IgD-negative memory B cell (primary cell): Measurements from ENCODE around the gene TMEM237. TPM values are rescaled to one million over a fixed set of nuclear protein-coding genes. Genes with fewer than 3 reads are reported as not detected.
"Not testable (repeated sequence)": the region's sequence is repeated elsewhere in the genome, so short reads cannot be mapped to it uniquely, and the experiment has no call there.

Experiments
- H3K27ac Mint-ChIP-seq, 3 donors: one replicate each; pipeline ENCODE4 v1.8.0; 2020 to 2022; ENCODE audit warnings: mild to moderate bottlenecking in 3 of 3, mixed read lengths in 3 of 3, moderate library complexity in 1 of 3
- H3K27me3 Mint-ChIP-seq: one replicate; pipeline ENCODE4 v1.8.0; 2021; ENCODE audit warnings: mixed read lengths
- H3K36me3 Mint-ChIP-seq: one replicate; pipeline ENCODE4 v1.8.0; 2020; ENCODE audit warnings: mild to moderate bottlenecking, mixed read lengths
- H3K4me1 Mint-ChIP-seq, 3 donors: one replicate each; pipeline ENCODE4 v1.8.0; 2020 to 2022; ENCODE audit warnings: mixed read lengths in 3 of 3, mild to moderate bottlenecking in 1 of 3
- H3K4me3 Mint-ChIP-seq, 4 donors: one replicate each; pipeline ENCODE4 v1.8.0; 2020 to 2022; ENCODE audit warnings: mild to moderate bottlenecking in 4 of 4, mixed read lengths in 4 of 4, moderate library complexity in 3 of 4
- H3K9me3 Mint-ChIP-seq, 3 donors: one replicate each; pipeline ENCODE4 v1.8.0; 2020 to 2021; ENCODE audit warnings: mixed read lengths in 3 of 3, mild to moderate bottlenecking in 1 of 3
- polyA plus RNA-seq: library from polyadenylated mRNA; unstranded; fragments of 300-500 nt; fragmentation: Illumina TruSeq; gene quantifications from one replicate; pipeline ENCODE4 v1.2.3, GENCODE V29; 2021

The TMEM237 gene
- polyA plus RNA-seq: 2.2 TPM

GRCh38 chr2:201643216-201643890 lies at the start of gene TMEM237:
Gene TMEM237 (minus strand): TSS chr2:201643503. CDS start chr2:201643400, 103 bp downstream.
- H3K4me1 Mint-ChIP-seq: peaks cover 3 to 12% (median 6%) of the 10 kb centered on the region in 3 donors
- no peaks in the 10 kb centered on the region for H3K9me3 Mint-ChIP-seq
- H3K4me3 Mint-ChIP-seq: peak within 1 kb of the TSS; percentile 82 to 99 (median 94)
- H3K36me3 Mint-ChIP-seq: no peaks in the 10 kb centered on the region
- H3K27ac Mint-ChIP-seq: peak within 1 kb of the TSS; percentile 56 to 97 (median 97)
- H3K27me3 Mint-ChIP-seq: peaks cover 5% of the 10 kb centered on the region

- H3K4me1 Mint-ChIP-seq: peaks cover 0 to 2% (median 0%) of the 10 kb centered on the region in 3 donors
- no peak overlapping the region for H3K27ac Mint-ChIP-seq
- H3K9me3 Mint-ChIP-seq: no peaks in the 10 kb centered on the region
- H3K36me3 Mint-ChIP-seq: no peaks in the 10 kb centered on the region
- H3K4me3 Mint-ChIP-seq: no peak overlapping the region
- peaks cover 14% of the 10 kb centered on the region for H3K27me3 Mint-ChIP-seq
Observed at GRCh38 chr2:201685156-201685555, 41.9 kb upstream of the TMEM237 start.

- Mint-ChIP-seq H3K4me3 (no peak overlapping the region), H3K4me1 (no peaks in the 10 kb centered on the region), H3K36me3 (no peaks in the 10 kb centered on the region), H3K27ac (no peak overlapping the region), H3K9me3 (no peaks in the 10 kb centered on the region), H3K27me3 (peaks cover 7% of the 10 kb centered on the region)
Observed at GRCh38 chr2:201680743-201681142, 37.4 kb upstream of the TMEM237 start.

DNA sequence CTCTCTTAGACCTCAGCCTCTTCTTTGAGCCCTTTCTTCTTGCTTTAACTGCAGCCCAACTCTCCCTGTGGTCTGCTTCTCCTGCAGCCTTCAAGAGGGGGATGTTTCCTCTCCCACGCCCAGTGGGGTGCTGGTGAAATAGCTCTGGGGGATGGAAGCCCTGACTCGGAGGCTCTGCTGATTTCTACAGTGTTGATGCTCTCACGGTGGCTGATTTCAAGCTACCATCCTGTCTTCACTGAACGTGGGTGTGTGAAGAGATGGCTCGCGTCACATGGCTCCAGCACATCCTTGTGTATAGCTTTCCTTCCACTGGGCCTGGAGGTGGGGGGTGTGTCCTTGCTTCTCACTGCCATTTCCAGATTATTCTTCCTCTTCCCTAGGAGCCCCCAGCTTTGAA lies 35.1 kb upstream of the TMEM237 start:
- Mint-ChIP-seq H3K36me3 (no peaks in the 10 kb centered on the region), H3K4me1 (no peaks in the 10 kb centered on the region), H3K4me3 (no peak overlapping the region), H3K9me3 (no peaks in the 10 kb centered on the region), H3K27ac (no peak overlapping the region), H3K27me3 (peaks cover 7% of the 10 kb centered on the region)

- Mint-ChIP-seq H3K4me3 (no peak overlapping the region), H3K9me3 (no peaks in the 10 kb centered on the region), H3K27ac (no peak overlapping the region)
Observed at GRCh38 chr2:201675454-201675853, 32.2 kb upstream of the TMEM237 start.

DNA sequence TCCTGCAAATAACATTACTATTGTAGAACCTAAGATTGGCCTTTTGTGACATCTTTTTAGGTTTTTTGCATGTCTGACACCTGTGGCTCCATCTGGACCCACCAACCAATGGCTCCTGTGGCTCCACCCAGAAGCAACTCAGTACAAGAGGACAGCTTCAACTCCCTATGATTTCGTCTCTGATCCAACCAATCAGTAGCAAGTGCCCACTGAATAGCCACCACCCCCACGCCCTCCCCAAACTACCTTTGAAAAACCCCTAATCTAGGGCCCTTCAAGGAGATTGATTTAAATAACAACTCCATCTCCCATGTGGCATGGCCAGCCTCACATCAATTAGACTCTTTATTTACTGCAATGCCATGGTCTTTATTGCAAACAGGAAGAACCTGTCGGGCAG lies 31.5 kb upstream of the TMEM237 start:
- Mint-ChIP-seq H3K27ac (no peak overlapping the region), H3K9me3 (no peaks in the 10 kb centered on the region), H3K36me3 (no peaks in the 10 kb centered on the region)

More at GRCh38 chr2:201675454-201675853, 32.2 kb upstream of the TMEM237 start:
- Mint-ChIP-seq H3K4me1 (no peaks in the 10 kb centered on the region), H3K36me3 (no peaks in the 10 kb centered on the region), H3K27me3 (peaks cover 11% of the 10 kb centered on the region)

DNA sequence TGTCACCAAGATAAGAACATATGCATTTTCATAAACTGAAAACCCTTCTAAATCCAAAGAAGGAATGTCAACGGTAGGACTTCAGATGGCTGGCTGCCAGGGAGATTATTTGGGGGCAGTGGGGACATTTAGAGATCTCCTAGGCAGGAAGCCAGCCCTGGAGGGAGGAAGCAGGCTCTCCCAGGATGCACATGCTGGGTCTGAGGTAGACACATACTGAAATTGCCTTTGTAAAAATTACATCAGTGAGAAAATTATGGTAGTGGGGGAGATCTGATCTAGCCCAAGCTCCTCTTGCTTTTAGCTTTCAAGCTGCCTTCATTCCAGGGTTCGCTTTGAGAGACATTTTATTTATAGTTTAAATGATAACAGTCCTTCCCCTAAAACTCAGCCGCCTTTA lies 31.0 kb upstream of the TMEM237 start:
- H3K9me3 Mint-ChIP-seq: no peaks in the 10 kb centered on the region
- peak overlapping the region in 1 of 3 donors; percentile 43 for H3K27ac Mint-ChIP-seq
- no peak overlapping the region for H3K4me3 Mint-ChIP-seq

More for the DNA sequence above, 31.5 kb upstream of the TMEM237 start:
- Mint-ChIP-seq H3K4me3 (no peak overlapping the region), H3K4me1 (no peaks in the 10 kb centered on the region), H3K27me3 (peaks cover 11% of the 10 kb centered on the region)

GRCh38 chr2:201673546-201673945 lies 30.2 kb upstream of the TMEM237 start:
- H3K27me3 Mint-ChIP-seq: peaks cover 11% of the 10 kb centered on the region
- no peaks in the 10 kb centered on the region for H3K9me3 Mint-ChIP-seq
- no peak overlapping the region for H3K4me3 Mint-ChIP-seq
- H3K36me3 Mint-ChIP-seq: no peaks in the 10 kb centered on the region
- no peaks in the 10 kb centered on the region for H3K4me1 Mint-ChIP-seq
- no peak overlapping the region for H3K27ac Mint-ChIP-seq

More for the DNA sequence above, 31.0 kb upstream of the TMEM237 start:
- Mint-ChIP-seq H3K4me1 (no peaks in the 10 kb centered on the region), H3K27me3 (peaks cover 11% of the 10 kb centered on the region), H3K36me3 (no peaks in the 10 kb centered on the region)

DNA sequence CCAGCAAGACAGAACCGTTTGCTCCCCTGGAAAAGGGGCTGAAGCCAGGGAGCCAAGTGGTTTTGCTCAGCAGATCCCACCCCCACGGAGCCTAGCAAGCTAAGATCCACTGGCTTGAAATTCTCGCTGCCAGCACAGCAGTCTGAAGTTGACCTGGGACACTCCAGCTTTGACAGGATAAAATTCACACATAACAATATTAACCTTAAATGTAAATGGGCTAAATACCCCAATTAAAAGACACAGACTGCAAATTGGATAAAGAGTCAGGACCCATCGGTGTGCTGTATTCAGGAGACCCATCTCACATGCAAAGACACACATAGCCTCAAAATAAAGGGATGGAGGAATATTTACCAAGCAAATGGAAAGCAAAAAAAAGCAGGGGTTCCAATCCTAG lies 27.9 kb upstream of the TMEM237 start:
- not testable (repeated sequence) for H3K27ac Mint-ChIP-seq, H3K9me3 Mint-ChIP-seq, H3K36me3 Mint-ChIP-seq, H3K4me3 Mint-ChIP-seq, H3K4me1 Mint-ChIP-seq
- peaks cover 11% of the 10 kb centered on the region for H3K27me3 Mint-ChIP-seq

DNA sequence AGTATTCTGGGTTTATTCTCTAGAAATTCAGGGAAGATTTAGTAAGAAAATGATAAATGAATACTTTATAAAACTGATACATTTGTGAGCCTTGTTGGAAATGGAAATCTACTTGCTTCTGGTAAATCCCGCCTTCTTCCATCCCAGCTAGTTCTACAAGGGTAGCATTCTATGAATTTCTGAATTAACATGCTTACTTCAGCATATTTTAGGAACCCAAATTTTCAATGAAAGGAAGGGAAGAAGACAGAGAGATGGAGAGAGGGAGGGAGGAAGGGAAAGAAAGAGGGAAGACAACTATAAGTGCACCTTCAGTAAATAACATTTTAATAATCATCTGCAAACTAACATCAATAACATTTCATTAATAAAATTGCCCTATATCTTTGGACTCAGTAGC lies 26.6 kb upstream of the TMEM237 start:
- no peaks in the 10 kb centered on the region for H3K36me3 Mint-ChIP-seq
- no peaks in the 10 kb centered on the region for H3K9me3 Mint-ChIP-seq
- H3K4me3 Mint-ChIP-seq: no peak overlapping the region
- peaks cover 0 to 4% (median 0%) of the 10 kb centered on the region in 3 donors for H3K4me1 Mint-ChIP-seq
- peaks cover 10% of the 10 kb centered on the region for H3K27me3 Mint-ChIP-seq
- no peak overlapping the region for H3K27ac Mint-ChIP-seq

- Mint-ChIP-seq H3K36me3 (no peaks in the 10 kb centered on the region), H3K27ac (no peak overlapping the region), H3K9me3 (no peaks in the 10 kb centered on the region), H3K4me3 (no peak overlapping the region), H3K27me3 (peaks cover 10% of the 10 kb centered on the region), H3K4me1 (peaks cover 0 to 4% (median 0%) of the 10 kb centered on the region in 3 donors)
Observed at GRCh38 chr2:201668402-201668910, 25.2 kb upstream of the TMEM237 start.

- Mint-ChIP-seq H3K27ac (no peak overlapping the region), H3K36me3 (no peaks in the 10 kb centered on the region), H3K4me1 (peaks cover 0 to 4% (median 1%) of the 10 kb centered on the region in 3 donors), H3K27me3 (peaks cover 1% of the 10 kb centered on the region), H3K4me3 (no peak overlapping the region), H3K9me3 (no peaks in the 10 kb centered on the region)
Observed at GRCh38 chr2:201664334-201664733, 21.0 kb upstream of the TMEM237 start.

- H3K4me3 Mint-ChIP-seq: no peak overlapping the region
- H3K27ac Mint-ChIP-seq: no peak overlapping the region
- peaks cover 9% of the 10 kb centered on the region for H3K27me3 Mint-ChIP-seq
- peaks cover 0 to 4% (median 1%) of the 10 kb centered on the region in 3 donors for H3K4me1 Mint-ChIP-seq
- no peaks in the 10 kb centered on the region for H3K36me3 Mint-ChIP-seq
- H3K9me3 Mint-ChIP-seq: no peaks in the 10 kb centered on the region
Observed at GRCh38 chr2:201661366-201661765, 18.1 kb upstream of the TMEM237 start.

DNA sequence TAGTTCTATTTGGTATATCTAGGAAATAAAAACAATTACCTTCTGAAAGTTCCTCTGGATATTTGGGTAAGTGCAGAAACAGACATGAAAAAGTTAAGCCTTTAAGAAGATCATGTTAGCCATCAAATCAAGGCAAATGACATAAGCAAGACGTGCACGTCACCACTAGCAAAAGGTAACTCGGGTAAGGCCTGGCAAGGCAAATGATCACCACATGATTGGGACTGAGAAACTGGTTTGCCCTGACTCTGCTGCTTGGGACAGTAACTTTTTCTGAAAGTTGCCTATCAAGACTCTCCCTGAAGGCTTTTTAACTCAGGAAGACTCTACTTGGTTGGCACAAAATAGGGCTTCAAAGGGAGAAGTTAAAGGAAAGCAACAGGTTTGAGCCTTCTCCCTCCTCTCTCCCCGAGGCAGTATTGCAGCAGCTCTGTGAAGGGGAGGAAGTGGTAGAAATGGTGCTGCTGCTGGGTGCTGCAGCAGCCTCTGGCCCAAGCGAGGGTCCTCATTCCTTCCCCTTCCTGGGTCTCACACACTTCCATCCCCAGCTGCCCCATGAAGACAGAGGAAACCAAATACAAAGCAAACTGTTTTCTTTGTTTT lies 17.1 kb upstream of the TMEM237 start:
- Mint-ChIP-seq H3K27me3 (peaks cover 8% of the 10 kb centered on the region), H3K9me3 (no peaks in the 10 kb centered on the region), H3K4me1 (peaks cover 0 to 1% (median 0%) of the 10 kb centered on the region in 3 donors), H3K27ac (no peak overlapping the region), H3K36me3 (no peaks in the 10 kb centered on the region), H3K4me3 (no peak overlapping the region)

- Mint-ChIP-seq H3K4me3 (no peak overlapping the region), H3K36me3 (no peaks in the 10 kb centered on the region), H3K9me3 (no peaks in the 10 kb centered on the region), H3K27me3 (peaks cover 13% of the 10 kb centered on the region), H3K4me1 (peaks cover 0 to 1% (median 0%) of the 10 kb centered on the region in 3 donors), H3K27ac (no peak overlapping the region)
Observed at GRCh38 chr2:201656740-201657139, 13.4 kb upstream of the TMEM237 start.

GRCh38 chr2:201656102-201656501 lies 12.8 kb upstream of the TMEM237 start:
- H3K27ac Mint-ChIP-seq: no peak overlapping the region
- peaks cover 0 to under 1% (median 0%) of the 10 kb centered on the region in 3 donors for H3K4me1 Mint-ChIP-seq
- no peaks in the 10 kb centered on the region for H3K9me3 Mint-ChIP-seq
- no peaks in the 10 kb centered on the region for H3K36me3 Mint-ChIP-seq
- H3K4me3 Mint-ChIP-seq: no peak overlapping the region
- peaks cover 13% of the 10 kb centered on the region for H3K27me3 Mint-ChIP-seq
